Vagina (tissue), 2 donors: Measurements from ENCODE around the gene CCR9.

Experiments
- POLR2AphosphoS5 ChIP-seq, 2 donors: sonication (generic); formaldehyde crosslinking; IDR thresholded peaks; one replicate each; pipeline ENCODE4 v1.9.0; 2017; ENCODE audit warnings: antibody characterized with exemption in 2 of 2, mild to moderate bottlenecking in 2 of 2, low read depth in 1 of 2; ENCODE audit not compliant: insufficient read depth in 1 of 2
- TF ChIP-seq, protein P1 (sequence below), 3 experiments: fragments of 450-650 bp in 2 of 3; fragments of 200-600 bp in 1 of 3; sonication (generic) in 1 of 3; IDR thresholded peaks; one replicate each; pipeline ENCODE4 v1.5.1; 2017 to 2019; ENCODE audit warnings: antibody characterized with exemption in 3 of 3, mild to moderate bottlenecking in 2 of 3, moderate library complexity in 2 of 3

DNA sequence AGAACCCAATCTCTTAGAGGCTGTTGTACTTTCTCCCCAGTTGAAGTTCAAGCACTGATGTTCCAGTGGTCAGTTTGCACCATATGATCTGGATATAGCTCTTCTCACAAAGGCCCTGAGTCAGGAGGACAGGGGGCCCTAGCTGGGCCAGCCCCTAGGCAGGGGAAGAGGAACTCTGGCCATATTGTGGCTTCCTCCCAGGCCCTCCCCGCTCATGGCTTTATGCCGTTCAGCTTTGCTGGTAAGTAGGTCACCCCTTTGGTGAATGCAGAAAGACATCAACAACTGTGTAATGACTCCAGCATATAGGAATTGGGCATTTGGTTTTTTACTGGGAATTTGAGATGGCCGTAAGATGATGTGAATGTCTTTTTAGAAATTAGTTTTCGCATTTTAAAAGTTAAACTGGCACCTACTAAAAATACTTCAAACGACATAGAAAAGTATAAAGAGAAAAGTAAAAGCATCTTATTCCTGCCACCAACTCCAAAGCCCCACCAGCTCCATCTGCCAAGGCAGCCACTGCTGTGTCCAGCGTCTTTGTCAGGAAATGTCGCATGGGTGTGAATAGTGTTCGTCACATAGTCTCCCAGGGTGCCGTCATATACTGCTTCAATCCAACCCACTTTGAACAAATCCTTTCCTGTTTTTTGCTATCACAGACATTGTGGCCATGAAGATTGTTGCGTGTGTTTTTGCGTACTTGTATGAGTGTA, 25.3 kb downstream of the CCR9 start:
- TF ChIP-seq POLR2AphosphoS5 (IDR thresholded peaks at IDR 0.05; ENCODE audit: insufficient read depth in 1 of 2, low read depth in 1 of 2), result no peak
- TF ChIP-seq, protein P1, sequence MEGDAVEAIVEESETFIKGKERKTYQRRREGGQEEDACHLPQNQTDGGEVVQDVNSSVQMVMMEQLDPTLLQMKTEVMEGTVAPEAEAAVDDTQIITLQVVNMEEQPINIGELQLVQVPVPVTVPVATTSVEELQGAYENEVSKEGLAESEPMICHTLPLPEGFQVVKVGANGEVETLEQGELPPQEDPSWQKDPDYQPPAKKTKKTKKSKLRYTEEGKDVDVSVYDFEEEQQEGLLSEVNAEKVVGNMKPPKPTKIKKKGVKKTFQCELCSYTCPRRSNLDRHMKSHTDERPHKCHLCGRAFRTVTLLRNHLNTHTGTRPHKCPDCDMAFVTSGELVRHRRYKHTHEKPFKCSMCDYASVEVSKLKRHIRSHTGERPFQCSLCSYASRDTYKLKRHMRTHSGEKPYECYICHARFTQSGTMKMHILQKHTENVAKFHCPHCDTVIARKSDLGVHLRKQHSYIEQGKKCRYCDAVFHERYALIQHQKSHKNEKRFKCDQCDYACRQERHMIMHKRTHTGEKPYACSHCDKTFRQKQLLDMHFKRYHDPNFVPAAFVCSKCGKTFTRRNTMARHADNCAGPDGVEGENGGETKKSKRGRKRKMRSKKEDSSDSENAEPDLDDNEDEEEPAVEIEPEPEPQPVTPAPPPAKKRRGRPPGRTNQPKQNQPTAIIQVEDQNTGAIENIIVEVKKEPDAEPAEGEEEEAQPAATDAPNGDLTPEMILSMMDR (IDR thresholded peaks at IDR 0.05), result no peak
